Ovary (tissue), 9 donors: ENCODE data around the gene AOPEP. TPM values are rescaled to one million over a fixed set of nuclear protein-coding genes. Genes with fewer than 3 reads are reported as not detected.

ENCODE experiments used
- DNase-seq, 5 donors: peaks; one replicate each; pipeline ENCODE4 v3.0.0-alpha.2; 2019 to 2020
- H3K27ac ChIP-seq, 2 donors: fragments of 200-600 bp; one replicate each; pipeline versions ENCODE4 v1.5.1 to v1.8.0; 2019 to 2022
- H3K27me3 ChIP-seq: fragments of 200-600 bp; one replicate; pipeline ENCODE4 v1.8.0; 2022
- H3K36me3 ChIP-seq: fragments of 200-600 bp; sonication (generic); one replicate; pipeline ENCODE4 v1.5.1; 2019
- H3K4me1 ChIP-seq: one replicate; pipeline ENCODE4 v1.8.1; 2013; ENCODE audit warnings: mild to moderate bottlenecking, moderate library complexity; ENCODE audit not compliant: insufficient read depth
- H3K4me3 ChIP-seq: fragments of 200-600 bp; sonication (generic); one replicate; pipeline ENCODE4 v1.5.1; 2017
- H3K9me3 ChIP-seq, 2 donors: fragments of 200-600 bp in 1 of 2; sonication (generic) in 1 of 2; one replicate each; pipeline versions ENCODE4 v1.5.1 to v1.8.1; 2013 to 2019; ENCODE audit warnings: mild to moderate bottlenecking in 1 of 2, moderate library complexity in 1 of 2
- EP300 ChIP-seq: sonication (generic); formaldehyde crosslinking; IDR thresholded peaks from one replicate; pipeline ENCODE4 v1.6.1; 2017; ENCODE audit warnings: antibody characterized with exemption
- POLR2A ChIP-seq: fragments of 450-650 bp; IDR thresholded peaks from one replicate; pipeline ENCODE4 v1.6.1; 2017; ENCODE audit warnings: antibody characterized with exemption, mild to moderate bottlenecking, moderate library complexity
- WGBS, 3 donors: extraction: QIAGEN DNeasy Blood & Tissue Kit in 1 of 3; methylation state at CpG; one replicate each; pipeline versions ENCODE4 v1.1.5 to v1.1.7; 2013 to 2017; 5-methylcytosine and 5-hydroxymethylcytosine counted together
- intact Hi-C, 4 donors: fragments of 100-400 bp; cut with DNase I; formaldehyde crosslinking; loops; one replicate each; pipeline versions ENCODE4 v1.11.0 to v1.15.1; 2022 to 2023
- polyA plus RNA-seq, 2 donors: library from polyadenylated mRNA; stranded (reverse); fragments of 200-250 nt in 1 of 2; fragments of 350-450 nt in 1 of 2; fragmentation: Illumina TruSeq in 1 of 2; extraction: RNeasy Lipid Tissue Mini Kit (QIAGEN cat#74804) in 1 of 2; gene quantifications; one replicate each; pipeline ENCODE4 v1.2.3, GENCODE V29; 2013 to 2014
- total RNA-seq, 7 donors: library from RNA; depleted of rRNA in 2 of 7; stranded (reverse); fragments of >200 nt in 2 of 7; fragmentation: NEBNext Ultra II Directional in 3 of 7; extraction: Animal tissue kit (Norgen Biotek cat#: 25700) in 3 of 7; gene quantifications; one replicate each; pipeline versions ENCODE4 v1.1.0 to v1.2.4, GENCODE V29; 2016 to 2023
- TF ChIP-seq, protein P1 (sequence below), 3 donors: fragments of 450-650 bp in 2 of 3; fragments of 200-600 bp in 1 of 3; IDR thresholded peaks; one replicate each; pipeline versions ENCODE4 v1.5.1 to v1.8.0; 2016 to 2022; ENCODE audit warnings: antibody characterized with exemption in 3 of 3, mild to moderate bottlenecking in 1 of 3
- donor health status: DM: no; HTN: no; CAD: no; lungs with moderate emphysema.
- donor health status: DM: no; HTN: no; CAD: no.
- donor health status: Bipolar disorder and iron deficiency.
- donor health status: DM: yes; HTN: yes; CAD: no.
- donor health status: DM: no; HTN: no; CAD: no.
- donor health status: DM: yes; HTN: yes; CAD: no.

The AOPEP gene
- total and polyA plus RNA-seq, 9 donors = 40.0 to 141 (median 82.1) TPM

DNA sequence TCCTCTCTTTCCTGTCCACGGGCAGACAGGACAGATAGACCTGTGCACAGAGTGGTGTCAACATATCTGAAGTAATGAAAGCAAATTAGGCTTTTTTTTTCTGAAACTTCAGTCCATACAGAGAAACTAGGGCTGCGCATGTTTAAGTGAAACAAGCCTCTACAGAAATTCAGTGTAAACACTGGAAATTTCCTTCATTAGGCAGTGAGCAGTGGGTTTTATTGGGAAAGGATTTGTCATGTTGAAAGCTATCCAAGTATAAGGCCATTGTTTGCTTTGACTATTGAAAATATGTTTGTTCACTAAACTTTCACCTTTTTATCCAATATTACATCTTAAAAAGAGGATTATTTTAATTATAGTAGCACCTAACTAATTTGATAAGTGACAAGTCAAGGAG lies 161.2 kb downstream of the AOPEP start:
- Histone ChIP-seq H3K9me3 (no peaks in the 10 kb centered on the region), H3K36me3 (no peaks in the 10 kb centered on the region), H3K27me3 (no peaks in the 10 kb centered on the region), H3K4me1 (peaks cover 3% of the 10 kb centered on the region), H3K27ac (no peak overlapping the region), H3K4me3 (no peak overlapping the region)
- DNase-seq = no peak
- TF ChIP-seq, protein P1, sequence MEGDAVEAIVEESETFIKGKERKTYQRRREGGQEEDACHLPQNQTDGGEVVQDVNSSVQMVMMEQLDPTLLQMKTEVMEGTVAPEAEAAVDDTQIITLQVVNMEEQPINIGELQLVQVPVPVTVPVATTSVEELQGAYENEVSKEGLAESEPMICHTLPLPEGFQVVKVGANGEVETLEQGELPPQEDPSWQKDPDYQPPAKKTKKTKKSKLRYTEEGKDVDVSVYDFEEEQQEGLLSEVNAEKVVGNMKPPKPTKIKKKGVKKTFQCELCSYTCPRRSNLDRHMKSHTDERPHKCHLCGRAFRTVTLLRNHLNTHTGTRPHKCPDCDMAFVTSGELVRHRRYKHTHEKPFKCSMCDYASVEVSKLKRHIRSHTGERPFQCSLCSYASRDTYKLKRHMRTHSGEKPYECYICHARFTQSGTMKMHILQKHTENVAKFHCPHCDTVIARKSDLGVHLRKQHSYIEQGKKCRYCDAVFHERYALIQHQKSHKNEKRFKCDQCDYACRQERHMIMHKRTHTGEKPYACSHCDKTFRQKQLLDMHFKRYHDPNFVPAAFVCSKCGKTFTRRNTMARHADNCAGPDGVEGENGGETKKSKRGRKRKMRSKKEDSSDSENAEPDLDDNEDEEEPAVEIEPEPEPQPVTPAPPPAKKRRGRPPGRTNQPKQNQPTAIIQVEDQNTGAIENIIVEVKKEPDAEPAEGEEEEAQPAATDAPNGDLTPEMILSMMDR (IDR thresholded peaks at IDR 0.05) = no peak
- TF ChIP-seq POLR2A = no peak
- intact Hi-C loops = no loop called here
- 85 to 94% (median 93%) methylated on average over 2 of the region's 2 CpGs for WGBS, 3 donors

DNA sequence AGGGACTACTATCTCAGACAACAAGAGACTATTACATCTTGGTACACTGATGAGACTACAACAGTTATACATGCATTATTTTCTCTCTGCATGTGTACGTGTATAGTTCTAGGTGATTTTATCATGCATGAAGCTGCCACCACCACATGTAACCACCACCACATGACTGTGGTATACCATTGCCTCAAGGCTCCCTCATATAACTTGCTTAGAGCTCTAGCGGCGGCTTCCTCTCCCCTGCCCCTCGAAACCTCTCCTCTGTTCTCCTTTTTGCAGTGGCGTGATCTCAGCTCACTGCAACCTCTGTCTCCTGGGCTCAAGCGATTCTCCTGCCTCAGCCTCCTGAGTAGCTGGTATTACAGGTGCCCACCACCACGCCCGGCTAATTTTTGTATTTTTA lies 162.3 kb downstream of the AOPEP start:
- Histone ChIP-seq H3K27ac (no peak overlapping the region), H3K36me3 (no peaks in the 10 kb centered on the region), H3K9me3 (no peaks in the 10 kb centered on the region), H3K4me3 (no peak overlapping the region), H3K4me1 (peaks cover 3% of the 10 kb centered on the region), H3K27me3 (peaks cover 1% of the 10 kb centered on the region)
- no peak for DNase-seq
- WGBS, 3 donors = 97 to 98% (median 98%) methylated on average over 8 of the region's 8 CpGs
- TF ChIP-seq POLR2A (no peak), EP300 (no peak)
- TF ChIP-seq, protein P1 (IDR thresholded peaks at IDR 0.05) = no peak
- intact Hi-C loops = no loop called here

DNA sequence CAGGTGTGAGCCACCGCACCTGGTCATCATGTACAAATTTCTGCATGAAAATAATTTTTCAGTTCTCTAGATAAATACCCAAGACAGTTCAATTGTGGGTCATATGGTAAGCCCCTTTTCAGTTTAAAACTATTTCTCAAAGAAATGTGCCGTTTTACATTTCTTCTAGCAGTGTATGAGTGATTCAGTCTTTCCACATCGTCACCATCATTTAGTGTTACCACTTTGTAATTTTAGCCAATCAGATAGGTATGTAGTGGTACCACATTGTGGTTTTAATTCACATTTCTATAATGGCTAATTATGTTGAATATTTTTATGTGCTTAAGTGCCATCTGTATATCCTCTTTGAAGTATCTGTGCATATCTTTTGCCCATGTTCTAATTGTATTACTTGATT lies 163.1 kb downstream of the AOPEP start:
- WGBS, 3 donors = 98 to 99% (median 98%) methylated on average over 3 of the region's 3 CpGs
- TF ChIP-seq, protein P1 (IDR thresholded peaks at IDR 0.05) = no peak

DNA sequence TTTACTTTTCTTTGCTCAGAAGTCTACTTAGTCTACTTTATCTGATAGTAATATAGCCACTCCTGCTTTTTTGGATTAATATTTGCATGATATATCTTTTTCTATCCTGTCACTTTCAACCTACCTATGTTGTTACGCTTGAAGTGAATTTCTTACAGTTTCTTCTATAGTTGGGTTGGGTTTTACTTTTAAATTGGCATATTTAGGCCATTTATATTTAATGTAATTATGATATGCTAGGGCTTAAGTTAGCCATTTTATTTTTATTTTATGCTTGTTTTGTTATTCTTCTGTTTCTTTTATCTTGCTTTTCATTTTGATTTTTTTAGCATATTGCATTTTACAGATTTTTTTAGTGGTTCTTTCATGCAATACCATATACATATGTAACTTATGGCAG lies 164.7 kb downstream of the AOPEP start:
- TF ChIP-seq, protein P1 (IDR thresholded peaks at IDR 0.05) = no peak
- TF ChIP-seq EP300 = no peak
- TF ChIP-seq POLR2A = no peak
- intact Hi-C loops = no loop called here
- no peaks in the 10 kb centered on the region for H3K4me1 ChIP-seq
- no peaks in the 10 kb centered on the region for H3K9me3 ChIP-seq
- no peak overlapping the region for H3K4me3 ChIP-seq
- no peak overlapping the region for H3K27ac ChIP-seq
- peaks cover 3% of the 10 kb centered on the region for H3K27me3 ChIP-seq
- H3K36me3 ChIP-seq = no peaks in the 10 kb centered on the region
- 95 to 100% (median 95%) methylated on average over 1 of the region's 1 CpG for WGBS, 3 donors
- no peak for DNase-seq

More for the DNA sequence above, 163.1 kb downstream of the AOPEP start:
- Histone ChIP-seq H3K36me3 (no peaks in the 10 kb centered on the region), H3K9me3 (no peaks in the 10 kb centered on the region), H3K4me1 (peaks cover 3% of the 10 kb centered on the region), H3K4me3 (no peak overlapping the region), H3K27ac (no peak overlapping the region), H3K27me3 (peaks cover 3% of the 10 kb centered on the region)
- intact Hi-C loops = no loop called here
- DNase-seq = no peak

DNA sequence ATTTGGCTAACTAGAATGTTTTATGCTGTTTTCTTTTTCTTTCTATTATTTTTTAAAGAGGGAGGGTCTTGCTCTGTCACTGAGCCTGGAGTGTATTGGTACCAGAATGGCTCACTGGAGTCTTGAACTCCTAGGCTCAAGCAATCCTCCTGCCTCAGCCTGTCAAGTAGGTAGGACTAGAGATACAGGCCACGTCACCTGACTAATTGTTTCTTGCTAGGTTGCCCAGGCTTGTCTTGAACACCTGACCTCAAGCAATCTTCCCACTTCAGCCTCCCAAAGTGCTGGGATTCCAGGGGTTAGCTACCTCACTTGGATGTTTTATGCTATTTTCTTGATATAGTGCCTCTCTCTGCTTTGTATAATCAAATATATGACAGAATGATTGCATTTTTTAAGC lies 166.2 kb downstream of the AOPEP start:
- WGBS, 3 donors = 88 to 100% (median 96%) methylated on average over 1 of the region's 1 CpG
- no peaks in the 10 kb centered on the region for H3K9me3 ChIP-seq
- peaks cover 3% of the 10 kb centered on the region for H3K27me3 ChIP-seq
- H3K27ac ChIP-seq = no peak overlapping the region
- TF ChIP-seq, protein P1 (IDR thresholded peaks at IDR 0.05) = no peak
- TF ChIP-seq POLR2A (no peak), EP300 (no peak)
- H3K36me3 ChIP-seq = no peaks in the 10 kb centered on the region
- intact Hi-C loops = no loop called here
- no peak for DNase-seq
- H3K4me3 ChIP-seq = no peak overlapping the region
- no peaks in the 10 kb centered on the region for H3K4me1 ChIP-seq
